AML-193 (cell line): ENCODE results near the gene VEZT.
A peak's percentile ranks its signal among the peaks of the same experiment; 100 is the strongest.

ENCODE experiments used
- DNase-seq, 2 experiments: peaks; one replicate each; lab custom pipeline; 2025; lab: John Stamatoyannopoulos, UW

VEZT gene

DNA sequence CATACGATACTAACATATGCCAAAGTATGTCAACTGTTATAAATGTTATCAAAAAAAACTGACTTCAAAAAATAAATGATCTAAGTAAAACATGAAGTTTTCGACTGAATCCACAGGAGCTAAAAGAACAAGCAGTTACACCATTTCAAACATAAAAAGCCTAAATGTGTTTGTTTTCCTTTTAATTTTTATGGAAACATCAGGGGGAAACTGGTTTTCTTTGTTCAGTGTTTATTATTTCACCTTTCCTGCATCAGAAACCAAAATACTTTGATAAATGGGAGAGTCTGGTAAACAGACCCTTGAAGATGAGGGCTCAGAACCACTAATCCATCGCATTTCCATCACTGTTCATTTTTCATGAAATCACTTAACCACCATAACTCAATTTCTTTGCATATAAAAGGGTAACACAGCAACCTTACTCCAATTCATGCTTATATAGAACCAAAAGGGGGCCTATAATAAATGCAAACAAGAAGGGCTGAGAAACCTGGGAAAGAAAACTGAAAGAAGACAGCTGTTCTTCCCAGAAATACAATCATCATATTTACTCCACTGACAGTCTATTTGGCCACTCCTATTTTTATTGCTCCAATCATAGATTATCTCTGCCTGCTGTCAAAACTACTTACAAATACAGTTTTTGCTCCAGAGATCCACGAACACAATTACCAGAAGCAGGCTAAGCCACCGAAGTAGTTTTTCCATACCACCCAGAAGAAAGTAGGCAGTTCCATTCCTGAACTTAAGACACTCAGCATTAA is 17.3 kb upstream of the VEZT start:
- DNase-seq: no peak

DNA sequence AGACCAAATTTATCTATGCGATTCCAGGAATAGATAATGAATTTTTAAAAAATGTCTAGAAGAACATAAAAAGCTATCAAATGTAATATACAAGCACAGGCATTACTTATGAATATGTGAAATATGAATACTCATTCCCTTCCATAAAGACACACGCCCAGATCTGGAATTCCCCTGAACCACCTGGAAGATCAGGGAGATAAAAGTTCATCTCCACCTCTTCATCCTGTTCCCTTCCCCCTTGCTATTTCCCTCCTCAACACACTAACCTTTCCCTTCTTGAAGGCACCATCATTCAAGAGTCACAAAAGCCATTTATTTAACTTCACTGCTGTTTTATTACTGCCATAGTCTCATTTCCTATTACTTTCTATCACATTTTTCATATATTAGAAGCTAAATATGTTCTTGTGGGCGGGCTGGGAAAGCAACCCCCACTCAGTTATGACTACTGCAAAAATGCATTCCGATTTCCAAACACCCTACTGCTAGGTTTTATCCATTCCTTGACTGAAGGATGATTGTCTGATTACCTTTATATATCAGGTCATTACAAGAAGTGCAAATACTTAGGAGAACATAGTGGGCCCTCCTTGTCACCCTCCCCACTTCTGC is 16.4 kb upstream of the VEZT start:
- DNase-seq: no peak

DNA sequence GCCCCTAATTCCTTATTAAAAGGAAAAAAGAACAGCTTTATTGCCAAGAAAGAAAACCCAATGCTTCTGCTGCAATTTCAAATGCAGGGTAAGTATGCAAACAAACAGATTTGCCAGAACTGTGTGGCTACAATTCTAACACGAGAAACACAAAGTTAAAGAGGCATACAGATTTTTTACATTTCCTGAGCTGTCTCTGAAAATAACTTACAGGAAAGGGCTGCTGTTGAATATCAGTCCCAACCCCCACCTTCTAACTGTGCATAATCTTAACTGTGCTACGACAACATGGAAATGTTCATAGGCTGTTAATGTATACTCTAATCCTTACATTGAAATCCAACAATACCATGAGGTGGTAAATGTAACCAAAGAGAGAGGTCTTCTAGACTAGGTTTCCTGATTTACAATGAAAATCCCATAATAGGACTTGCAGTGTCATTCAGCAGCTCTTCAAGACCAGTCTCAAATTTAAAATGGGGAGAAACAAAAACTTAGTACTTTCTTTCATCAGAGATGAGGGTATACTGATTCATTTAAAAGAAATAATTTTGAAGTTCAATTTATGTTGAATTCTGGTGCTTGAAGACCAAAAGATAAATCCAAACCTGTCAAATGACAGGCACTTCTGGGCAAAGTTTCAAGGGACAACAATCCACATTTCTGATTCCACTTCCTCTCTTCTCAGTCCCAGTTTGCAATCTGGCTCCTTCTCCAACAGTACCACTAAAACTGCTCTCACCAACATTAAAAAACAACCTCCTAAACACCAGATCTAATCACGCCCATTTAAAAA is 14.7 kb upstream of the VEZT start:
- DNase-seq: no peak

DNA sequence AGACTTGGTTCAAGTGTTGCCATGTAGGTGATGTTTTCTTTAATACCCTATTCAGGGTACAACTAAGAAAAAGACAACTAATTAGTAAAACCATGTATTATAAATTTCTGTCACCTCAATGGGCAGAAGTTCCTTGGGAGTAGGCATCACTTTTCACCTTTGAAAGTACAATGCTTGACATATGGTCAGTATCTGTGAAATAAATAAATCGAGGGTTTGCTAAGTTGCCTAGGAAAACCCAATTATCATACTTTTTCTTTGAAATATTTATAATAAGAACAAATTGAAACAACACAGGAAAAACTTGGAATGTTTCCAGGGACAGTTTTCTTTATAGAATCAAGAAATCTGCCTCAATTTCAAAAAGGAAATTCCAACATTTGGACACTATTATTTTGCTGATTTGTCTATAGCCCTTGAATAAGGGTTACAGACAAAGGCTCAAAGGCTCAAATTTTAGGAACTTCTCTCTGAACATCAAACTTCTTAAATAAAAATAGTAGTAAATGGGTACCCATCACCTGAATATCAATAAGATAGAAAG is 14.0 kb upstream of the VEZT start:
- no peak for DNase-seq

DNA sequence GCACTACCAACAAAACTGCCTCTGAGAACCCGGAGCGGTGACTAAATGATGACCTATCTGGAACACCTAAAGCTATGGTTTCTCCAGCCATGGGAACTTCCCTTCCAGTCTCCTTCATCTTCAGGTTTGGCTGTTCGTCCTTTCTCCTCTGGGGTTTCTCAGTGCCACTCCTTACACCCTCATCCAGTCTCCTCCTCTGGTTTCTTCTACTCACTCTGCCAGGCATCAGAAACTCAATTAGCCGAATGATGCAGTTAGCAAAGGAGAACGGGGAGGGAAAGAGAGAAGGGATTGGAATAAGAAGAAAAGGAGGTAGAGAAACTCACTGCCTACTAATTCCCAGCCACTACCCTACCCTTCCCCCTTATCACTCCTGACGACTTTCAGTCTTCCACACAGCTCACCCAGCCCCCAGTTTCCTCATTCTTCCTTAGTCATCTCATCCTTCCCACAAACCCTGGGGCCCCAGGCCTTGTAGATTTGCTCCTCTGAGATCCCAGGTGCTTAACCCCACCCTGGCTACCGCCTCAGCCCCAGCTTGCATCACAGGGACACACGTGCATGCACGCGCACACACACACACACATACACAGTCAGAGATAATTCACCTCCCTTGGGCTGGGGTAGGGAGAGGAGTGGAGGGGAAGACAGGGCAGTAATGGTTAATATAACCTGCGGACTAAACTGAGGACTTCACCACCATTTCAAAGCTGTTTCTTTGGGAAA is 13.3 kb upstream of the VEZT start:
- no peak for DNase-seq

- DNase-seq: no peak
These were observed 12.5 kb upstream of the VEZT start for GRCh38 chr12:95205016-95205624.

GRCh38 chr12:95205685-95206084 is 11.9 kb upstream of the VEZT start:
- no peak for DNase-seq

GRCh38 chr12:95206916-95207315 is 10.7 kb upstream of the VEZT start:
- DNase-seq: no peak

GRCh38 chr12:95207407-95207806 is 10.2 kb upstream of the VEZT start:
- no peak for DNase-seq

DNA sequence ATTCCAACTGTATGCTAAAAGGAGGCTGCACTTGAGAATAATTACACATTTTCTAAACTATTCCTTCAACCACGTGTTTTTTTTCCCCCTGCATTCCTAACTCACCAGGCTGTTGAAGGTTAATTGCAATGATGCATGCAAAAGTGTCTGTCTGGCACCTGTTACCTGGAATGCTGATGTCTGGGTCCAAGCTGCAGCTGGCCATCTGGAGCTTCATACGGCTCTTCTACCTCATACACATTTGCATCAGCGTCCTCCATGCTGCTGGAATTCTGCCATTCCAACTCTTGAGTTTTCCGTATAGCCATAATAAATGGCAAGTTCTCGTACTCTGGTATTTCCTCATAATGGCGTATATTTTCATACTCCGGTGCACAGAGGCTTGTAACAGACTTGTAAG is 8.9 kb upstream of the VEZT start:
- no peak for DNase-seq

DNA sequence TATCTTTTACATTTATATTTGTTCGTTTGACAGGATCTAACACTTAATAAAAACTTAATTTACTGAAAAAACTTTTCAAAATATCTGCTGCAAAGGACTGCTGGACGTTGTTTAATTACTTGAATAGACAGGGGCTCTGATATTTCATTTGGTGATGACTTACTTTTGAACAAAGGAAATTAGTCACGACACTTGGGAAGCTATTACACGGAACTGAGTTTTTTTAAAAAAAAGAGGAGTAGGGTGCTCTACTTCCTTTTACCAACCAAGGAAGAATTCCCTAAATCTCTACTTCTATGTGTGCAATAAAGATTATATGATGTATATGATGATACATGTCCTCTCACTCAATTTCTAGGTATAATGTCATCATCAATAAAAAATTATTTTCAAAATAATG is 5.0 kb upstream of the VEZT start:
- no peak for DNase-seq

GRCh38 chr12:95213119-95213518 is 4.5 kb upstream of the VEZT start:
- no peak for DNase-seq

DNA sequence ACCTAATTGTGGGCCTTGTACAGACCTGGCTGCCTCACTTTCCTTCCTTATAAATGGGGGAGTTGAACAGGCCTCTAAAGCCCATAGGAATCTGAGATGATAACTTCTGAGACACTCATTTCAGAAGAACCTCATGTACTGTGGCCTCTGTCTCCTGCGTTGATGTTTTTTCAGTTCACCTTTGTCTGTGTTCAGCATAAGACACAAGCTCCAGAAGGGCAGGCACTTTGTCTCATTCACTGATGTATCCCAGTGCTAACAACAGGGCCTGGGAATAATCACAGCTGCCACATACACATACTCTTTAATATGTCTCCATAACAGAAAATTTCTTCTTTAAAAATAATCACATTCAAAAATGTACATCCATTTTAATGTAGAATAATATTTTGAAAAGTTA is 3.7 kb upstream of the VEZT start:
- no peak for DNase-seq

GRCh38 chr12:95214466-95214865 is 3.1 kb upstream of the VEZT start:
- DNase-seq: no peak

- peak in 1 of 2 experiments; percentile 7 for DNase-seq
These were observed 1.7 kb upstream of the VEZT start for GRCh38 chr12:95215949-95216348.

DNA sequence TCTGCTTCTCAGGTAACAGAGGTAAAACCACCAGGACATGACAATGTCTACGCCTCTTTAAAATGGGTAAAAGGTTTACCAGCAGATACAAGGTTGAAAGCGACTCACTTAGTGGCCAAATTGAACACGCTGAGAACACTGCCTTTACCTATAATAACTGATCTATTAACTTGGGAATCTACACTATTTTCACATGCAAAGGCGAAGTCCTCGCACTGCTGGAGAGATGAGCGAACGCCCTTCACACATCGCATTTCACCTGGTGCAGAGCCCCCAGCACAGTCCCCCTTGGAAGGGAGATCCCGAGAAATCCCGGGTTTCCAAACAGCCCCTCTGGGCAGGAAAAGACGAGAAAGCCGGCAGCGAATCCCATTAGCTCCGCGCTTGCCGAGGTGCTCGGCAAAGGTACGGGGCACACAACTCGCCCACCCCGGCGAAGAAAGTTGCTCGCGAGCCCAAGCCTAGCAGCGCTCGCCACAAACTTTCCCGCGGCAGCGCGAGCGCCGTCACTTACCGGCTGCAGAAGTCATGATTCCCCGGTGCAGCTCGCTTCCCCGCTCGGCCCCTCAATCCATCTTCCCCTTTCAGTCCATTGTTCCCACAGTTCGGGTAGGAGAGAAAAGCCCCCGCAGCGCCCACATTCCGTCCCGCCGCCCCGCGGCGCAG is 763 bp upstream of the VEZT start:
- DNase-seq: no peak

DNA sequence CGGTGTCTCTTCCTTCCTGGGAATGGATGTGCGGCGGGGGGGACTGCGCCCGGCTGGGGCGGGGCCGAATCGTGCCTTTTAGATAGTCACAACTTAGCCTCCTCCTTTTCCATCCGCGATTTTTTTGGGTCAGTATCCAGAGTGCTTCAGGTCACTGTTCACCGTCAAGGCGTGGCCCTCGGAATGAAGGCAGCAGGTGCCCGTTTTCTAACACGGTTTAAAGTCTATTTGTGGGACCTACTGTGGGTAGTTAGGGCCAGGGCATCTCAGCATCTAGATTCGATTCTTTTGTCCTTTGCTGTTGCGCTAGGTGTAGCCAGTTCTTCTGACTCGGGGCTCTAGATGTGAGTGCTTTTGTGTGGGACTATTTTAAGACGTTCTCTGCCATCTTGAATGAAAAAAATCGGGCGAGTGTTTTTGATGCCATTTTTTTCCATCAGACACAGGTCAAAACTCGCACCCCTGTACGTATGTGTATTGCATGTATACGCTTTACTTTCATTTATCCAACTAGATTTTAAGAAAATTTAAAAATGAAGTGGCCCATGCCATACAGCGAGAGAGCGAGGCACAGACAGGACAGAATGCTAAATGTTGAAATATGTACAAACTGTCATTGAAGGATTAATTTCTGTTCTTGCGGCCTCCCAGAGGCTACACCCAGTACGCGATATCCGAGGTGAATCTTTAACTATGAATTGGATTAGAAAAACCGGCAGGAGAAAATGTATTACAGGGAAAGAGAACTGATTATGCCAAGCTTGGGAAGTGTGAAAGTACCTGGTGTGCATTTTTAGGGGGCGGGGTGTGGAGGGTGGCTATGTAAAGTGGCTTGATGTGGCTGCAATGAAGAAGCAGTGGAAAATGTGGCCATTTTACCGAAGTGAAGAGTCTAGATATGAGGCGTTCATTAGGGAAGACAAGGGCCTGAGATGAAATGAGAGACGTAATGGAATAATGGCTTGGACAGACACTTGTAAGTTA is 835 bp downstream of the VEZT start:
- DNase-seq: peak; percentile 28 to 30

DNA sequence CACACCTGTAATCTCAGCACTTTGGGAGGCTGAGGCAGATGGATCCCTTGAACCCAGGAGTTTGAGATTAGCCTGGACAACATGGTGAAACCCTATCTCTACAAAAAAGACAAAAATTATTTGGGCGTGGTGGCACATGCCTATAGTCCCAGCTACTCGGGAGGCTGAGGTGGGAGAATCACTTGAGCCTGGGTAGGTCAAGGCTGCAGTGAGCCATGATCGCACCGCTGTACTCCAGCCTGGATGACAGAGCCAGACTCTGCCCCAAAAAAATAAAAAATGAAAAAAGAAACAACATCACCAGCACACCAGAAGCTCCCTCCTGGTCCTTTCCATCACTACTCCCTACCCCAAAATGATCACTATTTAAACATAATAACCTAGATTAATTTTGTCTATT is 2.6 kb downstream of the VEZT start:
- no peak for DNase-seq

DNA sequence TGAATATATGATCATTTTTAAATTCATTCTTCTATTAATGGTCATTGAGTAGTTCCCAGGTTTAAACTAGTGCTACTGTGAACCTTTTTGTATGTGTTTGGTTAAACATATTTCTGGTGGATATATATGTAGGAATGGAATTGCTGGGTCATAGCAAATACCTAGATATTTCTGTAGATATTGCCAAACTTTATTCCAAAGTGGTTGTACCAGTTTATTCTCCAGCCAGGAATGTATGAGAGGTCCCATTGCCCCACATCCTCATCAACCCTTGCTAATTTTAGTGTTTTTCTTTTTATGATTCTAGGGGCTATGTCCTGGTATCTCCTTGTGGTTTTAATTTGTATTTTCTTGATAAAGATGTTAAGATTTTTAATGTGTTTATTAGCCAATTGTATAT is 3.1 kb downstream of the VEZT start:
- DNase-seq: no peak
